Testis (tissue), 2 donors: Measurements from ENCODE around the gene PFKFB3.

Experiments used
- POLR2A ChIP-seq: fragments of 450-650 bp; IDR thresholded peaks from one replicate; pipeline ENCODE4 v1.6.1; 2017; ENCODE audit warnings: antibody characterized with exemption, mild to moderate bottlenecking, moderate library complexity
- TF ChIP-seq, protein P1 (sequence below), 3 experiments: fragments of 450-650 bp in 2 of 3; fragments of 200-600 bp in 1 of 3; sonication (generic) in 1 of 3; IDR thresholded peaks; one replicate each; pipeline ENCODE4 v1.5.1; 2016 to 2019; ENCODE audit warnings: antibody characterized with exemption in 3 of 3, mild to moderate bottlenecking in 2 of 3, moderate library complexity in 1 of 3

DNA sequence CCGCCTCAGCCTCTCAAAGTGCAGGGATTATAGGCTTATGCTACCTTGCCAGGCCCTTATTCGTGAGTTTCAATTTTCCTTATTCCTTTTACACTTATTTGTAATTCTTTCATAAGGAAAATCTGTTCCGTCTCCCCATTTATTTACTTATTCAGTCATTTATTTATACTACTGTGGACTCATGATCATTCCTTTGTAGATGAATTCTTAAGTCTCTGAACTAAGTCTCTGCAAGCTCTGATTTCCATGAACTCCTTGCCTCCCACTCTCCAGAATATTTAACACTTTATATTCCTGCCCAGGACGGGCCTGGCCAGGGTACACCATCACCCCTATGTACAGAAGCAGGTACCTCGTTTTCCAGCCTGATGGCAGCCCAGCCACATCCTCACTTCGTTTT lies 39.4 kb downstream of the PFKFB3 start:
- no peak for TF ChIP-seq POLR2A
- TF ChIP-seq, protein P1, sequence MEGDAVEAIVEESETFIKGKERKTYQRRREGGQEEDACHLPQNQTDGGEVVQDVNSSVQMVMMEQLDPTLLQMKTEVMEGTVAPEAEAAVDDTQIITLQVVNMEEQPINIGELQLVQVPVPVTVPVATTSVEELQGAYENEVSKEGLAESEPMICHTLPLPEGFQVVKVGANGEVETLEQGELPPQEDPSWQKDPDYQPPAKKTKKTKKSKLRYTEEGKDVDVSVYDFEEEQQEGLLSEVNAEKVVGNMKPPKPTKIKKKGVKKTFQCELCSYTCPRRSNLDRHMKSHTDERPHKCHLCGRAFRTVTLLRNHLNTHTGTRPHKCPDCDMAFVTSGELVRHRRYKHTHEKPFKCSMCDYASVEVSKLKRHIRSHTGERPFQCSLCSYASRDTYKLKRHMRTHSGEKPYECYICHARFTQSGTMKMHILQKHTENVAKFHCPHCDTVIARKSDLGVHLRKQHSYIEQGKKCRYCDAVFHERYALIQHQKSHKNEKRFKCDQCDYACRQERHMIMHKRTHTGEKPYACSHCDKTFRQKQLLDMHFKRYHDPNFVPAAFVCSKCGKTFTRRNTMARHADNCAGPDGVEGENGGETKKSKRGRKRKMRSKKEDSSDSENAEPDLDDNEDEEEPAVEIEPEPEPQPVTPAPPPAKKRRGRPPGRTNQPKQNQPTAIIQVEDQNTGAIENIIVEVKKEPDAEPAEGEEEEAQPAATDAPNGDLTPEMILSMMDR (IDR thresholded peaks at IDR 0.05): no peak
